Stimulated activated CD8-positive, alpha-beta memory T cell treated with anti-CD3 and anti-CD28 coated beads, Interleukin-12 subunit alpha, Interleukin-12 subunit beta, amount 100 ng/mL, for 1 hour (primary cell): ENCODE results near the gene RDH5.

ENCODE experiments used
- DNase-seq: peaks from one replicate; pipeline ENCODE4 v3.0.0-alpha.2; 2020; ENCODE audit warnings: low read depth

The RDH5 gene, protein sequence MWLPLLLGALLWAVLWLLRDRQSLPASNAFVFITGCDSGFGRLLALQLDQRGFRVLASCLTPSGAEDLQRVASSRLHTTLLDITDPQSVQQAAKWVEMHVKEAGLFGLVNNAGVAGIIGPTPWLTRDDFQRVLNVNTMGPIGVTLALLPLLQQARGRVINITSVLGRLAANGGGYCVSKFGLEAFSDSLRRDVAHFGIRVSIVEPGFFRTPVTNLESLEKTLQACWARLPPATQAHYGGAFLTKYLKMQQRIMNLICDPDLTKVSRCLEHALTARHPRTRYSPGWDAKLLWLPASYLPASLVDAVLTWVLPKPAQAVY

DNA sequence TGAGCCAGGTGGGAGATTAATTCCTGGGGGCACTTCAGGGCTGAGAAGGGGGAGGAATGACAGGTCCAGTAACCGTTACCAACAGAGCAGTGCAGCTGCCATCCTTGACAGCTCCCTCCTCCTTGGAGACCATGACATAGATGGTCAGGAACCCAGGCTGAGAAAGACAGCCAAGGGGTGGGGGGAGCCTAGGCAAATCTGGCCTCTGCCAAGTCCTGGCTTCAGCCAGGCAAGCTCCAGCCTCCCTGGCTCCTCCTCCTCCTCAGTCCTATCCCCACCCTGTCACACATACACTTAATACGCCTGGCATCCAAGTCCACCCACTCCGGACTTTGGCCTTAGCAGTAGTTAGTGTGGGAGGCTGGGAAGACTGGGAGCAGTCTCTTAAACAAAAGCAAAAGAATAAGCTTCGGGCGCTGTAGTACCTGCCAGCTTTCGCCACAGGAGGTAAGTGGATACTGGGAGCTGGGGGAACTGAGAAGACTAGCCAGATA is at the start of gene RDH5:
Gene RDH5 (plus strand): TSS at position 323 of the 494 bp plus-strand sequence. CDS start 792 bp downstream, outside the sequence.
- DNase-seq = no peak

DNA sequence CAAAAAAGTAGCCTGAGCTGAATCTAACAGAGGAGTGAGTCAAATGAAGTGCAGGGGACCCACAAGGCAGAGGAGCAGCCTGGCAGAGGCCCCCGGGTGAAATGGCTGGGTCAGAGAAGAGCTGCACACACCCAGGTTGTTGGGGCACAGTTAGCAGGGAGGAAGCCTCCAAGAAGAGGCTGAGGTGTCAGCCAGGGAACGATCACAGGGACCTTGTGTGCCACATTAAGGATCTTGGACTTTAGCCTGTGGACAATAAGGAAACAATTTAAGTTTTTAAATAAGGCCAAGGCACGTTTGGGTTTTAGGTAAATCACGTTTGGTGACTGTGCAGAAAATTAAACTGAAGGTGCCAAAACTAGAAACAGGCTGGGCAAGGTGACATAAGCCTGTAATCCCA is 48.4 kb upstream of the RDH5 start:
- DNase-seq = no peak

GRCh38 chr12:55673638-55674037 is 46.6 kb upstream of the RDH5 start:
- DNase-seq = no peak

- no peak for DNase-seq
These were observed 44.5 kb upstream of the RDH5 start for GRCh38 chr12:55675666-55676065.

GRCh38 chr12:55676707-55677106 is 43.5 kb upstream of the RDH5 start:
- no peak for DNase-seq

GRCh38 chr12:55679691-55680090 is 40.5 kb upstream of the RDH5 start:
- DNase-seq = no peak

DNA sequence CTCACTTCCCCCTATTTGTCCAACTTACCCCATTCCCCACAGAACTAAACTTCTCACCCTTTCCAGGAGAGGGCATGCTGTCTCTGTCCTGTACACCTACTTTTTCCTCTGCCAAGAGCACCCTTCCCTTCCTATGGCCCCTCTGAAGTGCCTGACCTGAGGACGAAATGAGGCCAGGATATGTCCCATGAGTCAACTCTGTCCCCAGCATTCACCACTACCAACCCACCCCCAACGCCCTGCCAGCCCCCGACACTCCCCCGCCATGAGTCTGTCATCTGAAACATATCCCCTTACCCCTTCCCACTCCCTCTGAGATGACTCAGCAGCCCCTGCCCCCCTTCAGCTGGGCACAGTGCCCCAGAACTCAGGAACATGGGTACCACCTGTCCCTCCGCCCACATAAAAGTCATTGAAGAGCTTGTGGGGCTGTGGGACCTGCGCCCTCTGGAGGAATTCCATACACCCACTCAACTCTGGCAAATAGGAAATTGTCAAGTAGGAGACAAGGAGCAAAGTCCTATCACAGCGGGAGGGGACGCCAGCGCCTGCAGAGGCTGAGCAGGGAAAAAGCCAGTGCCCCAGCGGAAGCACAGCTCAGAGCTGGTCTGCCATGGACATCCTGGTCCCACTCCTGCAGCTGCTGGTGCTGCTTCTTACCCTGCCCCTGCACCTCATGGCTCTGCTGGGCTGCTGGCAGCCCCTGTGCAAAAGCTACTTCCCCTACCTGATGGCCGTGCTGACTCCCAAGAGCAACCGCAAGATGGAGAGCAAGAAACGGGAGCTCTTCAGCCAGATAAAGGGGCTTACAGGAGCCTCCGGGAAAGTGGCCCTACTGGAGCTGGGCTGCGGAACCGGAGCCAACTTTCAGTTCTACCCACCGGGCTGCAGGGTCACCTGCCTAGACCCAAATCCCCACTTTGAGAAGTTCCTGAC is 38.8 kb upstream of the RDH5 start:
- no peak for DNase-seq

DNA sequence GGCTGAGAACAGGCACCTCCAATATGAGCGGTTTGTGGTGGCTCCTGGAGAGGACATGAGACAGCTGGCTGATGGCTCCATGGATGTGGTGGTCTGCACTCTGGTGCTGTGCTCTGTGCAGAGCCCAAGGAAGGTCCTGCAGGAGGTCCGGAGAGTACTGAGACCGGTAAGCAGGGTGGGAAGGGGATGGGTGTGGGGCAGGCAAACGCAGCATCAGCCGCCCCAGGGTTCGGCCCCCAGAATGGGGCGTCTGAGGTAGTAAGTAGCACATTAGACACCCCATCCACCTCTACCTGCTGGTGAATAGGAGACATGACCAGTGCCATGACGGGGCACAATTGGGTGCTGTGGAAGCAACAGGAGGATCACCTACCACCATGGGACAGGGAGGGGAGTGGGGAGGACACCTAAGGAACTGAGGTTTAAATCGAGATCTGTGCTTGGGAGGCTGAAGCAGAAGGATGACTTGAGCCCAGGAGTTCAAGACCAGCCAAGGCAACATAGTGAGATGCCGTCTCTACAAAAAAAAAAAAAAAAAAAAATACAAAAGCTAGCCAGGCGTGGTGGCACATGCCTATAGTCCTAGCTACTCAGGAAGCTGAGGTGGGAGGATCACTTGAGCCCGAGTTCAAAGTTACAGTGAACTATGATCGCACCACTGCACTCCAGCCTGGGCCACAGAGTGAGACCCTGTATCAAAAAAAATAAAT is 38.0 kb upstream of the RDH5 start:
- no peak for DNase-seq

- DNase-seq = no peak
These were observed 36.5 kb upstream of the RDH5 start for GRCh38 chr12:55683676-55684075.

DNA sequence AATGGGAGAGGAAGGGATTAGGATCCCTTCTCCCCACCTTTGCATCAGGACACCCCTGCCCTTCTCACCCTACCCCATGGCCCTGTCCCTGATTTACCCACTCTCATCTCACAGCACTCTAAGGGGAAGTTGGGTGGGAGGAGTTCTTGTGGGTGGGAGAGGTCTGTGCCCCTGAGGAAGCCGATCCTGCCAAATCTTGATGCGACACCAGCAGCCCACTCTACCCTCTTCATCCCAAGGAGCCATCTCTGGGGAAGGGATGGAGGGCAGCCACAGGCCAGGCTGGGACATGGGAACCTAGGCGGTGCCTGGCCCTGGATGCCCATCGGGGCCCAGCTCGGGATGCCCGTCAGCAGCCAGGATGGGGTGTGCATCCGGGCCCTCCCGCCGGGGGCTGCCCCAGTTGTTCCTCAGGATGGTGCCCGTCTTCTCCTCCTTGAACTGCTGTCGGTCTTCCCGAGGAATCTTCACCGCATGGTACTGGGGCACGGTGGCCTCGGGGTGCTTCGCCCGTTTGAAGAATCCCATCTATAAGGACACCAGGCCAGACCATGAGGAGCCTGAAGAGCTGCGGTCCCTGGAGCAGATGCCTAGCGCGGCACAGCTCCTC is 35.3 kb upstream of the RDH5 start:
- DNase-seq = no peak

- no peak for DNase-seq
These were observed 34.5 kb upstream of the RDH5 start for GRCh38 chr12:55685671-55686070.

DNA sequence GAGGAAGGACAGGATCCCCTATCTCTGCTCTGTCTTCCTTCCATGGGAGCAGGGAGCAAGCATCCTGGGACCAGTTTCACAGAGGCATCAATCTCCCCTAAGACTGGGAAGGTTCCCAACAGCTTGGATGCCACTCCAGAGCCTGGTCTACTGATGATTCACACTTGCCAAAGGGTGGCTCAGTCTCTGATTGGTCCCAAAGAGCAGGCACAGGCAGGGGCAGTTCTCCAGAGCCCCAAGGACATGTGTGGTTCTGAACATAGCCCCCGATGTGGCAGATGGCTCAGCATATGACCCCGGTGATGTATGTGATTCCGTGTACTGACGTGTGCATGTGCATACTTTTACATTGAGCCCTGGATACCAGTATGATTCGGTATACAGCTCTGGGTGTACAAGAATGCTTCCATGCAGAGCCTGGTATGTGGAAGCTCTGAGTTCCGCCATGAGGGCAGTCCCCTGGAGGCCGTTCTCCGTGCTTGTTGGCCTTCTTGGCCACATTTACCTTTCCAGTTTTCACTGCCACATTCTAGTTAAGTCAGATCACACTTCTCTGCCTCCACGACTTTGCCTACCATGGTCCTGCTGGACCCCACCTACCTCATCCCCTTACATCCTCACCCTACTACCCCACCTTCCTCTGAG is 33.7 kb upstream of the RDH5 start:
- no peak for DNase-seq

DNA sequence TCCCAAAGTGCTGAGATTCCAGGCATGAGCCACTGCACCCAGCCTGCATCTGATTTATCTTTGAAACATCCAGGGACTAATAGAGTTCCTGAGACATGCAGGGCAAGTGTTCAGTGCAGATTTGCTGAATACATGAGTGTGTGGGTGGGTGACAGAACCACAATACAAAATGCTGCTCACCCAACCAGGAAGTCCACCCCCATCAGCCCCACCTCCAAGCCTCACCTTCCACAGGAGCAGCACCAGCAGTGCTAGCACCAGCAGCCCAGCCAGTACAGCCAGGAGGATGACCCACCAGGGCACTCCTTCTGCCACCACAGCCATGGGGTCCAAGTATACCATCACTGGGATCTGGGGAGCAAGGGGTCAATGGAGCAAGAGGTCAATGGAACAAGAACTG is 32.4 kb upstream of the RDH5 start:
- DNase-seq = no peak

- no peak for DNase-seq
These were observed 31.2 kb upstream of the RDH5 start for GRCh38 chr12:55688716-55689655.

- no peak for DNase-seq
These were observed 27.4 kb upstream of the RDH5 start for GRCh38 chr12:55692631-55693322.

- no peak for DNase-seq
These were observed 26.6 kb upstream of the RDH5 start for GRCh38 chr12:55693323-55694187.

- DNase-seq = no peak
These were observed 26.0 kb upstream of the RDH5 start for GRCh38 chr12:55694188-55694515.

- no peak for DNase-seq
These were observed 25.5 kb upstream of the RDH5 start for GRCh38 chr12:55694651-55695050.

DNA sequence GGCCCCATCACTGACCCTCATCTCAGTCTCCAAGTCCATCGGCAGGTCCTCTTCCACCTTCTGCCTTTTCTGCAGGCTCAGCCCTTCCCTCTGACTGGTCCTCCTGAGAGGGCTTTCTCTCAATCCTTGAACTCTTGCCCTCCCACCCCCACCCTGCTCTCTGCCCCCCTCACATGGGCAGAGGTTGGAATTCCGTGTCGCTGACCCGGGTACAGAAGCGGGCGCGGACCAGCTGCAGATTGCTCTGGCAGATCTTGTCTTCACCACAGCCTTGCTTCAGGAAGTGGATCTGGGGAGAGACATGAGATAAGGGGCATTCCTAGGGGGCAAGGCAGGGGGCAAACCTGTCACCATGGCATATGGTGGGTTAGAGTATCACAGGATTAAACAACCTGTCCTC is 24.8 kb upstream of the RDH5 start:
- DNase-seq = no peak
